Suprapubic skin (tissue), 3 donors: ENCODE results near the gene LPIN1.

ENCODE experiments used
- POLR2A ChIP-seq, 2 donors: fragments of 450-650 bp; IDR thresholded peaks; one replicate each; pipeline ENCODE4 v1.6.1; 2017; ENCODE audit warnings: antibody characterized with exemption in 2 of 2, mild to moderate bottlenecking in 2 of 2, moderate library complexity in 2 of 2
- TF ChIP-seq, protein P1 (sequence below), 2 donors: fragments of 200-600 bp in 1 of 2; fragments of 450-650 bp in 1 of 2; sonication (generic) in 1 of 2; IDR thresholded peaks; one replicate each; pipeline ENCODE4 v1.5.1; 2016 to 2019; ENCODE audit warnings: antibody characterized with exemption in 2 of 2, mild to moderate bottlenecking in 1 of 2, moderate library complexity in 1 of 2

DNA sequence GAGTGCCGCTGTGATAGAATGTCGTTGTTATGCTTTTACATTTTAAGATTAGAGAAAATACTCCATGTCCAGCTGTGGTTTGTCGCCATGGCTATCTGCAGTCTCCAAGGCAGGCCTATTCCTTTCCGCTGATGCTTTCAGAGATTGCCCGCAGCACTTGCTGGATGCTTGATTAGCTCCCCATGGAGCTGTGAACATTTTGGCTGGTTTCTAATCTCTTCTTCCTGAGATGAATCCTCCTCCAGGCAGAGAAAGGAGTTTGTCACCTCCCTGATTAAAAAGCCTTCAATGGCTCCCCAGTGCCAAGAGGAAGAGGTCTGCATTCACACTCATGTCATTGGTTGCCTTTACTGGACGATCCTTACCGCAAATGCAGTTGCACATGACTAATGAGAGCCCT lies 32.6 kb upstream of the LPIN1 start:
- TF ChIP-seq, protein P1, sequence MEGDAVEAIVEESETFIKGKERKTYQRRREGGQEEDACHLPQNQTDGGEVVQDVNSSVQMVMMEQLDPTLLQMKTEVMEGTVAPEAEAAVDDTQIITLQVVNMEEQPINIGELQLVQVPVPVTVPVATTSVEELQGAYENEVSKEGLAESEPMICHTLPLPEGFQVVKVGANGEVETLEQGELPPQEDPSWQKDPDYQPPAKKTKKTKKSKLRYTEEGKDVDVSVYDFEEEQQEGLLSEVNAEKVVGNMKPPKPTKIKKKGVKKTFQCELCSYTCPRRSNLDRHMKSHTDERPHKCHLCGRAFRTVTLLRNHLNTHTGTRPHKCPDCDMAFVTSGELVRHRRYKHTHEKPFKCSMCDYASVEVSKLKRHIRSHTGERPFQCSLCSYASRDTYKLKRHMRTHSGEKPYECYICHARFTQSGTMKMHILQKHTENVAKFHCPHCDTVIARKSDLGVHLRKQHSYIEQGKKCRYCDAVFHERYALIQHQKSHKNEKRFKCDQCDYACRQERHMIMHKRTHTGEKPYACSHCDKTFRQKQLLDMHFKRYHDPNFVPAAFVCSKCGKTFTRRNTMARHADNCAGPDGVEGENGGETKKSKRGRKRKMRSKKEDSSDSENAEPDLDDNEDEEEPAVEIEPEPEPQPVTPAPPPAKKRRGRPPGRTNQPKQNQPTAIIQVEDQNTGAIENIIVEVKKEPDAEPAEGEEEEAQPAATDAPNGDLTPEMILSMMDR (IDR thresholded peaks at IDR 0.05), result no peak
- TF ChIP-seq POLR2A (IDR thresholded peaks at IDR 0.05), result no peak
